ENCODE measurements around the gene PUM1. TPM values are rescaled to one million over a fixed set of nuclear protein-coding genes. Genes with fewer than 3 reads are reported as not detected.

Gene PUM1
- total and polyA plus RNA-seq, 2 donors (not counting 1 experiment from before 2014, with no cell fraction given) = 59.3 to 70.5 TPM

DNA sequence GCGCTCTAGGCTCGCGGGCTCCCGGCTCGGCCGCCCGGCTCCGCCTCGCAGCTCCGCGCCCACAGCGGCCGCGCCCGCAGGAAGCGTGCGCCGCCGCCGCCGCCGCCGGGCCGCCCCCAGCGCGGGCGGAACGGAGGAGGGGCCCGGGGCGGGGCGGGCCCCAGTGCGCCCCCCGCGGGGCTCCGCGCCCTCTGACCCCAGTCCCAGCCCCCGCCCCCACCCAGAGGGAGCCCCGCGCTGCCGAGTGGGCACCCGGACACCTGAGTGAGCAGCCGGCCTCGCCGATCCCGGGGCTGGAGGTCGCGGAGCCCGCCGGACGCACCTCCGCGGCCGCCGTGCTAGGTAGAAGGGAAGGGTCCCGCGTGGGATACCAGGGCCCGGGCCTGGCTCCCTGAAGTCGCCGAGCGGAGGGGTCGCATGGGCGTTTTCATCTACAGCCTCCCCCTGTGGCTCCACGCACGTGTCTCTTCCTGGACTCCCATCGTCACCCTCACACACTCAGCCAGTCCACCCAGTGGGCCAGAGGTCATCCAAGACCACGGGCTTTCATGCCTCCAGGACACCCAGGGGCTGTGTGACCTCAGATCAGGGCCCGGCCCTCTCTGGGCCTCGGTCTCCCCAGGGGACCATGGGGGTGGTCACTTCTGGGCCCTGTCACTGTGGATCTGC lies 156.7 kb downstream of the PUM1 start, which contains the start of gene SDC3:
Gene SDC3 (minus strand): TSS at position 63 of the 669 bp plus-strand sequence. CDS start 172 bp downstream, outside the sequence.
- H3K4me2 ChIP-seq (ENCODE audit: extremely low read depth, insufficient read depth, low read length) = peak within 1 kb of the TSS; percentile 95
- H3K79me2 ChIP-seq (ENCODE audit: control insufficient read depth, insufficient read depth, low read length) = peaks cover 4% of the 10 kb centered on the region
- H3K9me3 ChIP-seq (ENCODE audit: control insufficient read depth, insufficient read depth, low read depth, low read length) = no peaks in the 10 kb centered on the region
- TF ChIP-seq, protein P1, sequence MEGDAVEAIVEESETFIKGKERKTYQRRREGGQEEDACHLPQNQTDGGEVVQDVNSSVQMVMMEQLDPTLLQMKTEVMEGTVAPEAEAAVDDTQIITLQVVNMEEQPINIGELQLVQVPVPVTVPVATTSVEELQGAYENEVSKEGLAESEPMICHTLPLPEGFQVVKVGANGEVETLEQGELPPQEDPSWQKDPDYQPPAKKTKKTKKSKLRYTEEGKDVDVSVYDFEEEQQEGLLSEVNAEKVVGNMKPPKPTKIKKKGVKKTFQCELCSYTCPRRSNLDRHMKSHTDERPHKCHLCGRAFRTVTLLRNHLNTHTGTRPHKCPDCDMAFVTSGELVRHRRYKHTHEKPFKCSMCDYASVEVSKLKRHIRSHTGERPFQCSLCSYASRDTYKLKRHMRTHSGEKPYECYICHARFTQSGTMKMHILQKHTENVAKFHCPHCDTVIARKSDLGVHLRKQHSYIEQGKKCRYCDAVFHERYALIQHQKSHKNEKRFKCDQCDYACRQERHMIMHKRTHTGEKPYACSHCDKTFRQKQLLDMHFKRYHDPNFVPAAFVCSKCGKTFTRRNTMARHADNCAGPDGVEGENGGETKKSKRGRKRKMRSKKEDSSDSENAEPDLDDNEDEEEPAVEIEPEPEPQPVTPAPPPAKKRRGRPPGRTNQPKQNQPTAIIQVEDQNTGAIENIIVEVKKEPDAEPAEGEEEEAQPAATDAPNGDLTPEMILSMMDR (conservative IDR thresholded peaks at IDR 0.05 in 1 of 2, IDR thresholded peaks at IDR 0.05 in 1 of 2; ENCODE audit: low read depth in 1 of 2, low read length in 2 of 2) = no peak
- no peak for TF ChIP-seq EZH2 (IDR thresholded peaks at IDR 0.05; ENCODE audit: low read length, missing control alignments)
- peak within 1 kb of the TSS; percentile 58 to 69 (median 65) for H3K4me3 ChIP-seq (replicated peaks in 1 of 4; ENCODE audit: control extremely low read depth in 1 of 4, insufficient read depth in 1 of 4, low read depth in 3 of 4, low read length in 4 of 4)
- no peaks in the 10 kb centered on the region for H4K20me1 ChIP-seq (ENCODE audit: control insufficient read depth, extremely low read depth, insufficient read depth, low read length)
- H3K27me3 ChIP-seq (ENCODE audit: control insufficient read depth, insufficient read depth, low read length) = no peaks in the 10 kb centered on the region
- peak within 1 kb of the TSS; percentile 52 for H3K9ac ChIP-seq (ENCODE audit: insufficient read depth, low read length)
- peak within 1 kb of the TSS; percentile 36 for H2AFZ ChIP-seq (ENCODE audit: low read length)
- H3K4me1 ChIP-seq (ENCODE audit: control insufficient read depth, extremely low read depth, insufficient read depth, low read length) = peaks cover 9% of the 10 kb centered on the region
- DNase-seq (ENCODE audit: low read depth in 2 of 2) = peak in 1 of 2 donors; percentile 44
- H3K36me3 ChIP-seq (ENCODE audit: control insufficient read depth, insufficient read depth, low read length) = no peaks in the 10 kb centered on the region
- no peak within 1 kb of the TSS for H3K27ac ChIP-seq (ENCODE audit: insufficient read depth, low read length)

DNA sequence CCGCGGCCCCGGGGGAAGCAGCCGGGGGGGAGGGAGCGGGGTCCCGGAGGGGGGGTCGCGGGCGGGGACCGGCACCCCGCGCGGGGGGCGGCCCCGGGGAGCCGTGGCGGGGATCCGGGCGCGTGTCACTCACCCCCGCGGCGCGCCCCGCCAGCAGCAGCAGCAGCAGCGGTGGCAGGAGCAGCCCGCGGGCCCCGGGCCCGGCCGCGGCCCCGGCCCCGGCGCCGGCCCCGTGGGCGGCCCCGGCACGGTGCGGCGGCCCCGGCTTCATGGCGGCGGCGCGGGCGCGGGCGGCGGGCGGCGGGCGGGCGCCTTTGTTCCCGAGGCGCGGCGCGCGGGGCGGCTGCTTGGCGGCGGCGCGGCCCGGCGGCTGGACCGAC lies 157.2 kb downstream of the PUM1 start:
- Histone ChIP-seq H3K27me3 (ENCODE audit: control insufficient read depth, insufficient read depth, low read length) (no peaks in the 10 kb centered on the region), H3K36me3 (ENCODE audit: control insufficient read depth, insufficient read depth, low read length) (no peaks in the 10 kb centered on the region), H3K4me3 (replicated peaks in 1 of 4; ENCODE audit: control extremely low read depth in 1 of 4, insufficient read depth in 1 of 4, low read depth in 3 of 4, low read length in 4 of 4) (peak overlapping the region in 1 of 4 experiments; percentile 69), H3K9me3 (ENCODE audit: control insufficient read depth, insufficient read depth, low read depth, low read length) (no peaks in the 10 kb centered on the region), H3K4me1 (ENCODE audit: control insufficient read depth, extremely low read depth, insufficient read depth, low read length) (peaks cover 12% of the 10 kb centered on the region), H3K4me2 (ENCODE audit: extremely low read depth, insufficient read depth, low read length) (no peak overlapping the region), H3K27ac (ENCODE audit: insufficient read depth, low read length) (no peak overlapping the region), H3K9ac (ENCODE audit: insufficient read depth, low read length) (no peak overlapping the region), H4K20me1 (ENCODE audit: control insufficient read depth, extremely low read depth, insufficient read depth, low read length) (no peaks in the 10 kb centered on the region), H2AFZ (ENCODE audit: low read length) (no peak overlapping the region), H3K79me2 (ENCODE audit: control insufficient read depth, insufficient read depth, low read length) (peaks cover 4% of the 10 kb centered on the region)
- DNase-seq (ENCODE audit: low read depth in 2 of 2) = no peak
- TF ChIP-seq, protein P1 (conservative IDR thresholded peaks at IDR 0.05 in 1 of 2, IDR thresholded peaks at IDR 0.05 in 1 of 2; ENCODE audit: low read depth in 1 of 2, low read length in 2 of 2) = no peak
- TF ChIP-seq EZH2 (IDR thresholded peaks at IDR 0.05; ENCODE audit: low read length, missing control alignments) = no peak

GRCh38 chr1:30907481-30908315 lies 157.8 kb downstream of the PUM1 start:
- no peak overlapping the region for H2AFZ ChIP-seq (ENCODE audit: low read length)
- H3K36me3 ChIP-seq (ENCODE audit: control insufficient read depth, insufficient read depth, low read length) = no peaks in the 10 kb centered on the region
- no peak overlapping the region for H3K27ac ChIP-seq (ENCODE audit: insufficient read depth, low read length)
- peaks cover 18% of the 10 kb centered on the region for H3K4me1 ChIP-seq (ENCODE audit: control insufficient read depth, extremely low read depth, insufficient read depth, low read length)
- DNase-seq (ENCODE audit: low read depth in 2 of 2) = no peak
- H3K4me3 ChIP-seq (replicated peaks in 1 of 4; ENCODE audit: control extremely low read depth in 1 of 4, insufficient read depth in 1 of 4, low read depth in 3 of 4, low read length in 4 of 4) = peak overlapping the region; percentile 58 to 69 (median 65)
- H3K9ac ChIP-seq (ENCODE audit: insufficient read depth, low read length) = peak overlapping the region; percentile 52
- H3K27me3 ChIP-seq (ENCODE audit: control insufficient read depth, insufficient read depth, low read length) = no peaks in the 10 kb centered on the region
- peak overlapping the region; percentile 95 for H3K4me2 ChIP-seq (ENCODE audit: extremely low read depth, insufficient read depth, low read length)
- no peaks in the 10 kb centered on the region for H3K9me3 ChIP-seq (ENCODE audit: control insufficient read depth, insufficient read depth, low read depth, low read length)
- H3K79me2 ChIP-seq (ENCODE audit: control insufficient read depth, insufficient read depth, low read length) = peaks cover 4% of the 10 kb centered on the region
- H4K20me1 ChIP-seq (ENCODE audit: control insufficient read depth, extremely low read depth, insufficient read depth, low read length) = no peaks in the 10 kb centered on the region
- TF ChIP-seq EZH2 (IDR thresholded peaks at IDR 0.05; ENCODE audit: low read length, missing control alignments) = no peak
- TF ChIP-seq, protein P1 (conservative IDR thresholded peaks at IDR 0.05 in 1 of 2, IDR thresholded peaks at IDR 0.05 in 1 of 2; ENCODE audit: low read depth in 1 of 2, low read length in 2 of 2) = no peak
